K562 (cell line): ENCODE measurements around the gene EGLN3. TPM values are rescaled to one million over a fixed set of nuclear protein-coding genes. Genes with fewer than 3 reads are reported as not detected.

ENCODE experiments used
- ATAC-seq: fragments of 200-7000 bp; cut with Tn5 transposase; 3 replicates; pipeline ENCODE4 v1.9.1; 2020; ENCODE audit warnings: moderate library complexity
- BruUV-seq: library from RNA; stranded (reverse); fragments of 400-500 nt; replicated peaks from 2 replicates; lab custom pipeline; 2021; lab: Mats Ljungman, UMichigan
- CTCF ChIA-PET: fragments of 300-600 bp; formaldehyde crosslinking; extraction: SDS; loops from one replicate; lab custom pipeline; 2021; ENCODE audit warnings: low intra/inter-chr PET ratio; lab: Yijun Ruan, JAX
- POLR2A ChIA-PET: fragments of 300-600, 350-650 bp; sonication (Branson Sonifier 250); formaldehyde crosslinking; extraction: SDS; loops from one replicate; lab custom pipeline; 2021; ENCODE audit warnings: antibody characterized with exemption, inconsistent platforms; lab: Yijun Ruan, JAX
- DNase-seq, 4 experiments: peaks; one replicate each; pipeline versions ENCODE4 v3.0.0 to v3.0.0-alpha.2; 2011 to 2018; ENCODE audit warnings: low spot score in 3 of 4, mixed read lengths in 3 of 4; ENCODE audit errors: extremely low read depth in 1 of 4
- FAIRE-seq: peaks from 2 replicates; lab custom pipeline; 2011; peaks lifted over from hg19 to GRCh38; lab: Jason Lieb, UNC
- H2AFZ ChIP-seq: 2 replicates; pipeline ENCODE4 v1.6.0; 2011; ENCODE audit warnings: low read depth, low read length, control low read depth, inconsistent platforms
- H3K27ac ChIP-seq: fragments of 200-600 bp; 3 replicates; pipeline ENCODE4 v1.8.0; 2011; ENCODE audit warnings: low read depth, mild to moderate bottlenecking, control low read depth, inconsistent platforms, low read length, moderate library complexity, mixed read lengths; ENCODE audit errors: extremely low read depth
- H3K27me3 ChIP-seq, 2 experiments: fragments of 300-600 bp in 1 of 2; 2 replicates in 1 of 2; 3 replicates in 1 of 2; pipeline versions ENCODE4 v1.6.0 to v1.8.0; 2011; ENCODE audit warnings: inconsistent platforms in 2 of 2, low read length in 2 of 2, mild to moderate bottlenecking in 1 of 2, mixed read lengths in 1 of 2, moderate library complexity in 1 of 2; ENCODE audit not compliant: control insufficient read depth in 2 of 2, insufficient read depth in 2 of 2
- H3K36me3 ChIP-seq: fragments of 300-600 bp; 3 replicates; pipeline ENCODE4 v1.8.0; 2011; ENCODE audit warnings: mild to moderate bottlenecking, low read length, inconsistent platforms; ENCODE audit not compliant: control insufficient read depth, insufficient read depth
- H3K4me1 ChIP-seq, 2 experiments: fragments of 200-600 bp in 1 of 2; replicated peaks in 1 of 2; 2 replicates in 1 of 2; 3 replicates in 1 of 2; pipeline versions ENCODE4 v1.5.1 to v1.8.0; 2011; ENCODE audit warnings: inconsistent platforms in 2 of 2, low read length in 2 of 2, mild to moderate bottlenecking in 1 of 2, mixed read lengths in 1 of 2, moderate library complexity in 1 of 2; ENCODE audit not compliant: control insufficient read depth in 2 of 2, insufficient read depth in 2 of 2
- H3K4me2 ChIP-seq: 2 replicates; pipeline ENCODE4 v1.6.1; 2011; ENCODE audit warnings: low read length, control low read depth, inconsistent platforms, mixed read lengths; ENCODE audit not compliant: insufficient read depth
- H3K4me3 ChIP-seq: fragments of 200-600 bp; sonication (generic), shearing (Covaris generic); 2 replicates; pipeline ENCODE4 v1.5.1; 2016; ENCODE audit warnings: control low read depth, inconsistent platforms
- H3K79me2 ChIP-seq: fragments of 200-600 bp; 3 replicates; pipeline ENCODE4 v1.8.0; 2011; ENCODE audit warnings: low read length, inconsistent platforms; ENCODE audit not compliant: control insufficient read depth, insufficient read depth
- H3K9ac ChIP-seq, 2 experiments: 2 replicates each; pipeline versions ENCODE4 v1.6.0 to v1.6.1; 2011; ENCODE audit warnings: low read depth in 2 of 2, low read length in 2 of 2, control low read depth in 1 of 2, inconsistent platforms in 1 of 2, mild to moderate bottlenecking in 1 of 2, mixed read lengths in 1 of 2; ENCODE audit not compliant: insufficient read depth in 1 of 2
- H3K9me1 ChIP-seq: one replicate; pipeline ENCODE4 v1.6.0; 2011; ENCODE audit warnings: inconsistent platforms, mild to moderate bottlenecking, low read length, moderate library complexity; ENCODE audit not compliant: control insufficient read depth, insufficient read depth
- H3K9me3 ChIP-seq: replicated peaks from 2 replicates; pipeline ENCODE4 v1.5.1; 2011; ENCODE audit warnings: low read depth, low read length, inconsistent platforms; ENCODE audit not compliant: control insufficient read depth, insufficient read depth
- H4K20me1 ChIP-seq: replicated peaks from 2 replicates; pipeline ENCODE4 v1.6.1; 2011; ENCODE audit warnings: low read length, inconsistent platforms, mixed read lengths; ENCODE audit not compliant: control insufficient read depth, insufficient read depth
- EZH2 ChIP-seq: IDR thresholded peaks from 2 replicates; pipeline ENCODE4 v1.6.1; 2012; ENCODE audit warnings: low read depth, mild to moderate bottlenecking, inconsistent platforms, low read length, borderline replicate concordance
- GABPA ChIP-seq: fragments of 200-800 bp; sonication (Bioruptor generic); conservative IDR thresholded peaks from 2 replicates; pipeline ENCODE4 v1.6.1; 2016; ENCODE audit warnings: low read depth, missing genetic modification characterization, missing compliant biosample characterization
- HDAC1 ChIP-seq, 2 experiments: fragments of 450-650 bp; IDR thresholded peaks; 2 replicates each; pipeline ENCODE4 v1.6.1; 2016 to 2017; ENCODE audit warnings: inconsistent platforms in 1 of 2, mild to moderate bottlenecking in 1 of 2, moderate library complexity in 1 of 2
- HMBOX1 ChIP-seq: sonication (generic); IDR thresholded peaks from 2 replicates; pipeline ENCODE4 v1.6.1; 2016
- HMGXB4 ChIP-seq: sonication (generic); formaldehyde crosslinking; IDR thresholded peaks from 2 replicates; pipeline ENCODE4 v1.8.1; 2023; ENCODE audit warnings: mild to moderate bottlenecking, missing genetic modification reagents
- LARP7 ChIP-seq: fragments of 450-650 bp; IDR thresholded peaks from 2 replicates; pipeline ENCODE4 v1.6.1; 2016
- NCOA2 ChIP-seq, 2 experiments: fragments of 450-650 bp; IDR thresholded peaks; 2 replicates each; pipeline ENCODE4 v1.6.1; 2018; ENCODE audit warnings: mild to moderate bottlenecking in 2 of 2, moderate library complexity in 1 of 2; ENCODE audit not compliant: partially characterized antibody in 2 of 2
- PKNOX1 ChIP-seq: fragments of 450-650 bp; IDR thresholded peaks from 2 replicates; pipeline ENCODE4 v1.6.1; 2016
- PML ChIP-seq: IDR thresholded peaks from 2 replicates; pipeline ENCODE4 v1.6.1; 2012; ENCODE audit warnings: low read length, inconsistent platforms
- POLR2G ChIP-seq: fragments of 200-400 bp; formaldehyde crosslinking; IDR thresholded peaks from 2 replicates; pipeline ENCODE4 v1.6.1; 2017; ENCODE audit warnings: low read depth, mild to moderate bottlenecking, antibody characterized with exemption, low read length, moderate library complexity
- SPI1 ChIP-seq: IDR thresholded peaks from 2 replicates; pipeline ENCODE4 v1.6.1; 2011; ENCODE audit warnings: low read depth, low read length, control low read depth, borderline replicate concordance
- TAL1 ChIP-seq: fragments of 450-650 bp; IDR thresholded peaks from 2 replicates; pipeline ENCODE4 v1.6.1; 2016; ENCODE audit warnings: mild to moderate bottlenecking
- TEAD2 ChIP-seq: fragments of 450-650 bp; IDR thresholded peaks from 2 replicates; pipeline ENCODE4 v1.6.1; 2016; ENCODE audit warnings: missing genetic modification characterization, control low read depth, missing compliant biosample characterization
- ZKSCAN8 ChIP-seq: fragments of 200-800 bp; sonication (Bioruptor generic); IDR thresholded peaks from 2 replicates; pipeline ENCODE4 v1.6.1; 2016; ENCODE audit warnings: missing genetic modification characterization, missing compliant biosample characterization
- ZNF174 ChIP-seq: fragments of 250-450 bp; sonication (Bioruptor Pico); IDR thresholded peaks from 2 replicates; pipeline ENCODE4 v1.4.0; 2020; ENCODE audit warnings: mild to moderate bottlenecking
- ZNF316 ChIP-seq: fragments of 450-650 bp; IDR thresholded peaks from 2 replicates; pipeline ENCODE4 v1.6.1; 2016
- WGBS: fragments of 100-300 bp; shearing (Covaris generic); methylation state at CpG from one replicate; pipeline ENCODE4 v1.1.6; 2016; ENCODE audit warnings: low coverage, mixed read lengths; ENCODE audit not compliant: insufficient coverage; ENCODE audit errors: missing lambda C conversion rate; 5-methylcytosine and 5-hydroxymethylcytosine counted together
- in situ Hi-C: fragments of 300-500 bp; cut with MboI; formaldehyde crosslinking; loops from 4 replicates; pipeline ENCODE4 v1.15.0; 2018; ENCODE audit warnings: inconsistent platforms, mixed read lengths
- intact Hi-C: fragments of 100-400 bp; cut with micrococcal nuclease; formaldehyde crosslinking; loops from 2 replicates; pipeline ENCODE4 v1.14.2; 2022
- polyA plus RNA-seq, 8 experiments: library from polyadenylated mRNA; depleted of rRNA in 4 of 8; stranded (reverse) in 5 of 8; unstranded in 3 of 8; fragments of >200 nt; fragmentation: Nextera tagmentation in 2 of 8; fragmentation: Illumina TruSeq in 1 of 8; extraction: Ambion mirVana in 2 of 8; extraction: Trizol in 1 of 8; gene quantifications; 2 replicates each; pipeline versions ENCODE4 v1.2.1 to v1.2.3, GENCODE V29; 2011 to 2014; ENCODE audit warnings: inconsistent platforms in 1 of 8, missing spikeins in 1 of 8
- total RNA-seq, 7 experiments: library from RNA; depleted of rRNA in 6 of 7; stranded (reverse); fragments of >200 nt in 6 of 7; fragmentation: Illumina TruSeq in 2 of 7; extraction: Trizol in 2 of 7; gene quantifications; 2 replicates each; pipeline versions ENCODE4 v1.2.1 to v1.2.3, GENCODE V29; 2011 to 2021; ENCODE audit warnings: low replicate concordance in 1 of 7

EGLN3 gene
- total and polyA plus RNA-seq, 9 of the 15 experiments (the other 6 are each of a cell fraction or from before 2014, with no cell fraction given), result 2.5 to 87.6 (median 5.8) TPM

- H3K9ac ChIP-seq, result peak overlapping the region; percentile 45 to 67; a peak in 3 of 4 replicates
- FAIRE-seq, result peak; percentile 85
- peaks cover 3% of the 10 kb centered on the region; the same call in 1 of the 3 replicates for H3K36me3 ChIP-seq
- no peaks in the 10 kb centered on the region for H4K20me1 ChIP-seq
- intact Hi-C loops, result loop anchor here (5.0 kb wide), 1 partner anchor 70 kb away; no protein-coding TSS in a partner anchor
- POLR2A ChIA-PET, result interaction anchor here (0.7 to 1.4 kb wide), 3 partner anchors 11 to 58 kb away, joined by 3 read pairs; no protein-coding TSS in a partner anchor
- DNase-seq, result peak; percentile 55 to 84 (median 66)
- H3K9me1 ChIP-seq, result no peaks in the 10 kb centered on the region
- H3K4me1 ChIP-seq, result peaks cover 14 to 46% of the 10 kb centered on the region in 2 experiments; a peak in 4 of 5 replicates
- 3% methylated on average over 5 of the region's 5 CpGs for WGBS
- peak overlapping the region; percentile 92 for H3K27ac ChIP-seq
- in situ Hi-C loops, result no loop called here
- H3K9me3 ChIP-seq, result no peaks in the 10 kb centered on the region
- H3K4me2 ChIP-seq, result peak overlapping the region; percentile 65
- CTCF ChIA-PET, result no interaction called here
- peak overlapping the region; percentile 40; the same call in 1 of the 2 replicates for H2AFZ ChIP-seq
- H3K4me3 ChIP-seq, result no peak overlapping the region
- no TSS peak for BruUV-seq
- no peaks in the 10 kb centered on the region for H3K27me3 ChIP-seq
- peaks cover 3% of the 10 kb centered on the region; the same call in 2 of the 3 replicates for H3K79me2 ChIP-seq
- peak; percentile 82 for ATAC-seq
- TF ChIP-seq HMGXB4 (CRISPR knock-in tag) (no peak), GABPA (tag) (0 out of 2 replicates have a peak, but pooled peaks have one; percentile 1), TEAD2 (tag) (peak; percentile 76), EZH2 (no peak), NCOA2 (IDR thresholded peaks at IDR 0.05; ENCODE audit: partially characterized antibody in 2 of 2) (peak in 1 of 2 experiments; percentile 48), TAL1 (peak; percentile 87), LARP7 (no peak), ZKSCAN8 (CRISPR knock-in tag) (0 out of 2 replicates have a peak, but pooled peaks have one; percentile 33), ZNF316 (peak; percentile 97), ZNF174 (no peak), HMBOX1 (peak; percentile 99), PKNOX1 (peak; percentile 48; the same call in 1 of the 2 replicates), POLR2G (0 out of 2 replicates have a peak, but pooled peaks have one; percentile 16), HDAC1 (IDR thresholded peaks at IDR 0.05) (peak in 1 of 2 experiments; percentile 75; a peak in 3 of 4 replicates), SPI1 (peak; percentile 38; the same call in 1 of the 2 replicates), PML (peak; percentile 49; the same call in 1 of the 2 replicates)
These were observed 34.0 kb downstream of the EGLN3 start for GRCh38 chr14:33916663-33917565.
